ENCODE results near the gene TMEM250. TPM values are rescaled to one million over a fixed set of nuclear protein-coding genes. Genes with fewer than 3 reads are reported as not detected.

The TMEM250 gene
- total RNA-seq, 2 donors from 2014 or later: 20.3 to 29.3 TPM

DNA sequence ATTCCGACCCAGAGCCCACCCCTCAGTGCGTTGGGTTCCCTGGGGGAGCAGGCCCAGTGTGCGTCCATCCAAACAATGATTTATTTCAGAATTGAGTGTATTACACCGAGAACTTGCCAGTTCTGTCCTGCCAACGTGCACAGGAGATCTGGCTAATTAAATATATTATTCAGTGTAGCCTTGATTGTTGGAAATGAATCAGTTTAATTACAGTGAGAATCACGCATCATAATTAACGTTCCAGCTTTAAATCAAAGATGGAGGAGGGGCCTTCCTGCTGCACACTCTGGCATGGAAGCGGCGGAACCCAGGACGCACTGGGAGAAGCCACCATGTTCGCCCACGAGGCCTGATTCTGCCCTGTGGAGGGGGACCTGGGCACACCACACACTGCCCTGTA lies 30.7 kb upstream of the TMEM250 start:
- Histone ChIP-seq H3K4me3 (no peak overlapping the region), H3K36me3 (no peaks in the 10 kb centered on the region), H3K4me1 (no peaks in the 10 kb centered on the region), H3K9me3 (no peaks in the 10 kb centered on the region), H3K27me3 (no peaks in the 10 kb centered on the region), H3K27ac (no peak overlapping the region)
- TF ChIP-seq, protein P1, sequence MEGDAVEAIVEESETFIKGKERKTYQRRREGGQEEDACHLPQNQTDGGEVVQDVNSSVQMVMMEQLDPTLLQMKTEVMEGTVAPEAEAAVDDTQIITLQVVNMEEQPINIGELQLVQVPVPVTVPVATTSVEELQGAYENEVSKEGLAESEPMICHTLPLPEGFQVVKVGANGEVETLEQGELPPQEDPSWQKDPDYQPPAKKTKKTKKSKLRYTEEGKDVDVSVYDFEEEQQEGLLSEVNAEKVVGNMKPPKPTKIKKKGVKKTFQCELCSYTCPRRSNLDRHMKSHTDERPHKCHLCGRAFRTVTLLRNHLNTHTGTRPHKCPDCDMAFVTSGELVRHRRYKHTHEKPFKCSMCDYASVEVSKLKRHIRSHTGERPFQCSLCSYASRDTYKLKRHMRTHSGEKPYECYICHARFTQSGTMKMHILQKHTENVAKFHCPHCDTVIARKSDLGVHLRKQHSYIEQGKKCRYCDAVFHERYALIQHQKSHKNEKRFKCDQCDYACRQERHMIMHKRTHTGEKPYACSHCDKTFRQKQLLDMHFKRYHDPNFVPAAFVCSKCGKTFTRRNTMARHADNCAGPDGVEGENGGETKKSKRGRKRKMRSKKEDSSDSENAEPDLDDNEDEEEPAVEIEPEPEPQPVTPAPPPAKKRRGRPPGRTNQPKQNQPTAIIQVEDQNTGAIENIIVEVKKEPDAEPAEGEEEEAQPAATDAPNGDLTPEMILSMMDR (IDR thresholded peaks at IDR 0.05): no peak
- no peak for DNase-seq (ENCODE audit: low spot score)

DNA sequence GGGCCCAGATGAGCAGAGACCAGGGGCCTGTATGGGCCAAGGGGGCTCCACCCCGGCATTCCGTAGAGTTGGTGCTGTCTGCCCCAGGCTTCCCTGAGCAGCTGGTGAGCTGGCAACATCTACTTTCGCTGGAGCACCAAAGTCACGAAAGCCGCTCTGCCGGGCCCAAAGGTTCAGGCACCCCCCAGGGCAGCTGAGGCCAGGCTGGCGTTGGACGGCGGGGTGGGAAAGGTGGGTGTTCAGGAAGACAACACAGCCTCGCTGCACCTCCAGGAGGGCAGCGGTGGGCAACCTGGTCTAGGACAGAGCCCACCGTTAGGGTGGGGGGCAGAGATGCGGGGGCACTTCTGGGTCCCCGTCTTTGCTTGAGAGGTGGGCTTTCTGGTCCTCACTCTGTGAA lies 30.1 kb upstream of the TMEM250 start:
- DNase-seq (ENCODE audit: low spot score): no peak
- Histone ChIP-seq H3K36me3 (no peaks in the 10 kb centered on the region), H3K27me3 (no peaks in the 10 kb centered on the region), H3K4me3 (no peak overlapping the region), H3K27ac (no peak overlapping the region), H3K9me3 (no peaks in the 10 kb centered on the region), H3K4me1 (no peaks in the 10 kb centered on the region)
- TF ChIP-seq, protein P1 (IDR thresholded peaks at IDR 0.05): no peak

DNA sequence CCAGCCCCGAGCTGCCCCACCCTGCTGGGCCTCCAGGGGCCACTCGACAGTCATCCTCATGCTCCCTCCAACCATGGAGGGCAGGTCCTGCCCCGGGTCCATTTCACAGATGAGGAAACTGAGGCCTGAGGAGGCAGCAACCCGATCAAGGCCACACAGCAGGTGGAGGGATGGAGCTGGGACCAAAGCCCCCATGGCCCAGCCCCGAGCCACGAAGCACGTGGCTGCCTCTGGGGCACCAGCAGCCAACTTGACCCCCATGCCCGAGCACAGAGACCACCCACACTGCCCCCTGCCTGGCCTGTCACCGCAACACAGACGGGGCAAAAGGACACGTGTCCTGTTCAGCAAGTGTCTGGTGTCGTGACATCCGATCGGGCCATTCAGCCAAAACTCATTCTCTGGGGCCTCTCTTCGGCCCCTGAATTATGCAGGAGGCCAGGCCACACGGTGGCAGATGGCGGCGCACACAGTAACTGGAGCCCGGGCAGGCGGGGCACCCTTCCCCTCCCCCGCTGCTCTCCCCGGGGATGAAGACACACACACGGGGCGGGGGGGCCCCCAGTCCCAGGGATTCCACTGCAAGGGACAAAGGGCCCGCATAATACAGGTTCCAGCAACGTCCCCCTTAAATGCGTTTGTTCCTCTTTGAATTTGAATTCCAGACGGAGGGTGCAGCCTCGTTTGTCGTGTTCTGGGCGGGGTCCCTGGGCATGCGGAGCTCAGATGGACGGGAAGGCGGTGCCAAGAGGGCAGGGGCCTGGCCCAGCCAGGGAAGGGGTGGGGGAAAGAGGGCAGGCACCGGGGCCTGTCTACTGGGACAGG lies 29.4 kb upstream of the TMEM250 start:
- H3K4me1 ChIP-seq: no peaks in the 10 kb centered on the region
- no peaks in the 10 kb centered on the region for H3K27me3 ChIP-seq
- H3K4me3 ChIP-seq: no peak overlapping the region
- H3K27ac ChIP-seq: no peak overlapping the region
- H3K9me3 ChIP-seq: no peaks in the 10 kb centered on the region
- H3K36me3 ChIP-seq: no peaks in the 10 kb centered on the region
- TF ChIP-seq, protein P1 (IDR thresholded peaks at IDR 0.05): no peak
- DNase-seq (ENCODE audit: low spot score): no peak

DNA sequence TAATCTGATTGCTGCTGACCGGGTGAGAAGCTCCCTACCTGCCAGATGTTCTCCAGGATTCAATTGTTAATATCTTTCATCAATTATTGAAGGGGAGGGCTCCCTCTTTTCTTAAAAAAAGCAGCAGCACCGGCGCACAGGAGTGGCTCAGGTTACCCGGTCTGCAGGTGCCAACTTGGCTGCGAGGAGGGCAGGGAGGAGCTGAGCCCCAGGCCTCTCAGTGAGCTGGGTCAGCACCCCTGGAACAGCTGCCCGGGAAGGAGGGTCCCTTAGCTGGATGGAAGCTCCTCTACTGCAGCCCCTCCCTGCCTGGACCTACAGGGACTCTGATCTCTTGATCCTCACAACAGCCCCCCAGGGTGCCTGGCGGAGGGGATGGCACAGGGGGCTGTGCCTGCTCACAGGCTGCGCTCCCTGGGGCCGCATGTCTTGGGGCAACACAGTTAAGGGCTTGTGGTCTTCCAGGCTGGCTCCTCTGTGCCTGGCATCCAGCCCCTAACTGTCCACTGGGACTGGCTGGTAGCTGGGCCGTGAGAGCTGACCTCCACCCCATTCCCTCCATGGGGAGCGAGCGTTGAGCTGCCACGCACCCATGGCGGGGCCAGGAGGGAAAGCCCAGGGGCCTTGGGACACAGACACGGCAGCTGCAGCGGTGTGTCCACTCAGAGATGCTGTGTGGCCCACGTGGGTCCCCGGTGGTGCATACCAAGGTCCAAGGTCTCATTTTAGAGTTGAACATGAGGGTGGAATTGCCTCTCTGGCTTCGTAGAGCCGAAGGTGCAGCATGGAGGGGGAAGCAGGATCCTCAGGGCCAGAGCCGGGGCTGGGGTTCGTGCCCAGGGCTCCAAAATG lies 28.6 kb upstream of the TMEM250 start:
- no peaks in the 10 kb centered on the region for H3K9me3 ChIP-seq
- DNase-seq (ENCODE audit: low spot score): no peak
- H3K36me3 ChIP-seq: no peaks in the 10 kb centered on the region
- H3K4me3 ChIP-seq: no peak overlapping the region
- H3K4me1 ChIP-seq: no peaks in the 10 kb centered on the region
- H3K27me3 ChIP-seq: no peaks in the 10 kb centered on the region
- TF ChIP-seq, protein P1 (IDR thresholded peaks at IDR 0.05): no peak
- H3K27ac ChIP-seq: no peak overlapping the region

DNA sequence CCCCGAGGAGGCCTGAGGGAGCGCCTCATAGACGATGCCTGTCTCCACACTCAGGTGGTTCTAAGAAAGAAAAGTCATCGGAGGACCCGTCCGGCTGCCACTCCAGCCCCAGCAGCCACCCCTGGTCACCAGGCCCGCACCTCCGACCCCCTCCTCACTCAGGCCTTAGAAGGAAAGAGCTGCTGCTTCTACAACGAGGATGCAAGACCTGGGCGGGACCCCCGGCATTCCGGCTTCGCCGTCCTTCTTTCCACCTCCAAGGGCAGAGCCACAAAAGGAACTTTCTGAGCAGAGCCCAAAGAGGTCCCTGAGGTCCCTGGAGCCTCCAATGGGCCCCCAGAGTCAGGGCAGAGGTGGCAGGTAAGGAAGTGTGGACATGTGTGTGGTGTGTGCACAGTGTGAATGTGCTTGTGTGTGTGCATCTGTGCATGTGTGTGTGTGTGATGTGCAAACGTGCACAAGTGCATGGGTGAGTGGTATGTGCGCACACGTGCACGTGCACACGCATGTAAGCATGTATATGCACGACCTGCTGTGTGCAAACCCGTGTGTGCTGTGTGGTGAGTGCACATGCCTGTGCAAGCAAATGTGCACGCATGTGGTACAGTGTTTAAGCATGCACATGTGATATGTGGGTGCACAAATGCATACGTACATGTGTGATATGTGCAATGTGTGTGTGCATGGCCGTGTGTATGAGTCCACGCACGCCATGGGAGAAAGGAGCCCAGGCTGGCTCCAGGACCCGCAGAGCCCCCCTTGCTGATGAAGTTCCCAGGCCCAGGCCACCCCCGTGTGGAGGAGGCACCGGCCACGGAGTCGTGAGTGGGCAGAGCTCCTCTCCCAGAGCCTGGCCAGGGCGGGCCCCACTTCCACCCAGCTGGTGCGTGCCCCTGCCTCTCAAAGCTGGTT lies 27.7 kb upstream of the TMEM250 start:
- H3K27ac ChIP-seq: no peak overlapping the region
- TF ChIP-seq, protein P1 (IDR thresholded peaks at IDR 0.05): no peak
- no peaks in the 10 kb centered on the region for H3K36me3 ChIP-seq
- no peaks in the 10 kb centered on the region for H3K4me1 ChIP-seq
- H3K4me3 ChIP-seq: no peak overlapping the region
- DNase-seq (ENCODE audit: low spot score): no peak
- no peaks in the 10 kb centered on the region for H3K27me3 ChIP-seq
- H3K9me3 ChIP-seq: no peaks in the 10 kb centered on the region
